Femur (tissue), 1 donor: ENCODE data around the gene MINAR2.
A peak's percentile ranks its signal among the peaks of the same experiment; 100 is the strongest.

Experiments
- DNase-seq: peaks from one replicate; pipeline ENCODE4 v3.0.0-alpha.2; 2017

The MINAR2 gene

GRCh38 chr5:129771058-129771838 lies 23.4 kb downstream of the MINAR2 start:
- DNase-seq: peak; percentile 59

- DNase-seq: no peak
Measured at GRCh38 chr5:129773376-129773775, 25.5 kb downstream of the MINAR2 start.

- DNase-seq: no peak
Measured at GRCh38 chr5:129781594-129781993, 33.7 kb downstream of the MINAR2 start.

- no peak for DNase-seq
Measured at GRCh38 chr5:129803403-129803802, 55.5 kb downstream of the MINAR2 start.

- DNase-seq: no peak
Measured at GRCh38 chr5:129804705-129805104, 56.8 kb downstream of the MINAR2 start.

GRCh38 chr5:129807162-129807814 lies 59.4 kb downstream of the MINAR2 start:
- DNase-seq: no peak
